Mesendoderm (in vitro differentiated cells): ENCODE data around the gene TMEM150B.
A peak's percentile ranks its signal among the peaks of the same experiment; 100 is the strongest.

Experiments
- DNase-seq: peaks from one replicate; pipeline ENCODE4 v3.0.0; 2013
- H2AK5ac ChIP-seq: 2 replicates; pipeline ENCODE4 v1.6.1; 2013; ENCODE audit warnings: low read length, inconsistent platforms
- H2BK120ac ChIP-seq: 2 replicates; pipeline ENCODE4 v1.6.1; 2013; ENCODE audit warnings: low read depth, mild to moderate bottlenecking, low read length, moderate library complexity, mixed read lengths
- H2BK15ac ChIP-seq: replicated peaks from 2 replicates; pipeline ENCODE4 v1.6.1; 2013; ENCODE audit warnings: low read depth, mild to moderate bottlenecking, moderate library complexity
- H2BK5ac ChIP-seq: 2 replicates; pipeline ENCODE4 v1.6.1; 2013; ENCODE audit warnings: low read length, inconsistent platforms
- H3K18ac ChIP-seq: 2 replicates; pipeline ENCODE4 v1.6.1; 2013; ENCODE audit warnings: mild to moderate bottlenecking, low read length, mixed read lengths
- H3K23ac ChIP-seq: one replicate; pipeline ENCODE4 v1.6.1; 2013; ENCODE audit warnings: low read length
- H3K27ac ChIP-seq: 2 replicates; pipeline ENCODE4 v1.5.1; 2013; ENCODE audit warnings: low read depth, mild to moderate bottlenecking, inconsistent platforms, low read length, moderate library complexity
- H3K27me3 ChIP-seq: 2 replicates; pipeline ENCODE4 v1.6.1; 2013; ENCODE audit warnings: low read length, control low read depth, mild to moderate bottlenecking, inconsistent platforms; ENCODE audit not compliant: insufficient read depth, poor library complexity
- H3K36me3 ChIP-seq: 2 replicates; pipeline ENCODE4 v1.6.1; 2013; ENCODE audit warnings: low read length, inconsistent platforms; ENCODE audit not compliant: control insufficient read depth, insufficient read depth
- H3K4ac ChIP-seq: one replicate; pipeline ENCODE4 v1.6.1; 2013; ENCODE audit warnings: low read depth, mild to moderate bottlenecking, low read length, moderate library complexity
- H3K4me1 ChIP-seq: 2 replicates; pipeline ENCODE4 v1.6.1; 2013; ENCODE audit warnings: low read depth, low read length, inconsistent platforms; ENCODE audit not compliant: control insufficient read depth
- H3K4me2 ChIP-seq: 2 replicates; pipeline ENCODE4 v1.6.1; 2013; ENCODE audit warnings: low read length
- H3K4me3 ChIP-seq: 2 replicates; pipeline ENCODE4 v1.5.1; 2013; ENCODE audit warnings: mild to moderate bottlenecking, low read length
- H3K56ac ChIP-seq: one replicate; pipeline ENCODE4 v1.6.1; 2013; ENCODE audit warnings: low read length
- H3K79me1 ChIP-seq: 2 replicates; pipeline ENCODE4 v1.6.1; 2013; ENCODE audit warnings: low read length, inconsistent platforms
- H3K79me2 ChIP-seq: 2 replicates; pipeline ENCODE4 v1.6.1; 2013; ENCODE audit warnings: mild to moderate bottlenecking, low read length; ENCODE audit not compliant: control insufficient read depth, insufficient read depth
- H3K9ac ChIP-seq: 2 replicates; pipeline ENCODE4 v1.6.1; 2013; ENCODE audit warnings: low read length, inconsistent platforms
- H4K5ac ChIP-seq: one replicate; pipeline ENCODE4 v1.6.1; 2013; ENCODE audit warnings: low read length
- H4K8ac ChIP-seq: one replicate; pipeline ENCODE4 v1.6.1; 2013; ENCODE audit warnings: low read depth, mild to moderate bottlenecking, control low read depth, low read length, moderate library complexity
- WGBS: extraction: QIAGEN DNeasy Blood & Tissue Kit; methylation state at CpG from one replicate; pipeline ENCODE4 v1.1.7; 2013; ENCODE audit warnings: low lambda C conversion rate, missing lambda C conversion rate; ENCODE audit not compliant: insufficient coverage; ENCODE audit errors: extremely low coverage; 5-methylcytosine and 5-hydroxymethylcytosine counted together

The TMEM150B gene

DNA sequence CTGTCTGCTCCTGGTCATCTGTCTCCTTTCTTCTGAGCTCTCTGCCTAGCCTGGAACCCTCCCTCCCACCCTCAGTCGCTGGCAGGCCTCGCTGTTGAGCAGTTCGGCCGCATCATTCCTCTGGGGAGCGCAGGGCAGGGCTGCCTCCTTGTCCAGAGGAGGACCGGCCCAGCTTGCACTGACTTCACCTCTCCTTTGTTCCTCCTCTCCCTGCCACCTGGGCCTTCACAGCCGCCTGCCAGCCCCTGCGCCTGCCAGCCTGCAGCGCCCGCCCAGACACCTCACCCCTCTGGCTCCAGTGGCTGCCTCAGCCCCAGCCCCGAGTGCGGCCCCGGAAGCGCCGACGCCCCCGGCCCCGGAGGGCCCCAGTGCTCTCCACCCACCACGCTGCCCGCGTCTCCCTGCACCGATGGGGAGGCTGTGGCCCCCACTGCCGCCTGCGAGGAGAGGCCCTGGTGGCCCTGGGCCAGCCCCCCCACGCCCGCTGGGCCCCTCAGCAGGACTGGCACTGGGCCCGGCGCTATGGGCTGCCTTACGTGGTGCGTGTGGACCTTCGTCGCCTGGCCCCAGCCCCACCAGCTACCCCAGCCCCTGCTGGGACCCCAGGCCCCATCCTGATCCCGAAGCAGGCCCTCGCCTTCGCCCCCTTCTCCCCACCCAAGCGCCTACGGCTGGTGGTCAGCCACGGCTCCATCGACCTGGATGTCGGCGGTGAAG lies 21.7 kb upstream of the TMEM150B start:
- no peak overlapping the region for H2BK120ac ChIP-seq
- no peak overlapping the region for H3K4ac ChIP-seq
- no peak overlapping the region for H3K4me3 ChIP-seq
- H3K4me2 ChIP-seq, result no peak overlapping the region
- no peak overlapping the region for H3K18ac ChIP-seq
- no peak for DNase-seq
- H3K36me3 ChIP-seq, result no peaks in the 10 kb centered on the region
- H3K27me3 ChIP-seq, result no peaks in the 10 kb centered on the region
- H3K56ac ChIP-seq, result no peak overlapping the region
- peaks cover 9% of the 10 kb centered on the region for H3K4me1 ChIP-seq
- no peak overlapping the region for H4K5ac ChIP-seq
- H2BK5ac ChIP-seq, result no peak overlapping the region
- H3K27ac ChIP-seq, result no peak overlapping the region
- no peaks in the 10 kb centered on the region for H3K79me1 ChIP-seq
- H2AK5ac ChIP-seq, result no peak overlapping the region
- H4K8ac ChIP-seq, result no peak overlapping the region
- WGBS, result no CpG with 5 or more reads among the region's 41 CpGs
- H3K79me2 ChIP-seq, result no peaks in the 10 kb centered on the region
- H2BK15ac ChIP-seq, result no peak overlapping the region
- no peak overlapping the region for H3K23ac ChIP-seq
- no peak overlapping the region for H3K9ac ChIP-seq

DNA sequence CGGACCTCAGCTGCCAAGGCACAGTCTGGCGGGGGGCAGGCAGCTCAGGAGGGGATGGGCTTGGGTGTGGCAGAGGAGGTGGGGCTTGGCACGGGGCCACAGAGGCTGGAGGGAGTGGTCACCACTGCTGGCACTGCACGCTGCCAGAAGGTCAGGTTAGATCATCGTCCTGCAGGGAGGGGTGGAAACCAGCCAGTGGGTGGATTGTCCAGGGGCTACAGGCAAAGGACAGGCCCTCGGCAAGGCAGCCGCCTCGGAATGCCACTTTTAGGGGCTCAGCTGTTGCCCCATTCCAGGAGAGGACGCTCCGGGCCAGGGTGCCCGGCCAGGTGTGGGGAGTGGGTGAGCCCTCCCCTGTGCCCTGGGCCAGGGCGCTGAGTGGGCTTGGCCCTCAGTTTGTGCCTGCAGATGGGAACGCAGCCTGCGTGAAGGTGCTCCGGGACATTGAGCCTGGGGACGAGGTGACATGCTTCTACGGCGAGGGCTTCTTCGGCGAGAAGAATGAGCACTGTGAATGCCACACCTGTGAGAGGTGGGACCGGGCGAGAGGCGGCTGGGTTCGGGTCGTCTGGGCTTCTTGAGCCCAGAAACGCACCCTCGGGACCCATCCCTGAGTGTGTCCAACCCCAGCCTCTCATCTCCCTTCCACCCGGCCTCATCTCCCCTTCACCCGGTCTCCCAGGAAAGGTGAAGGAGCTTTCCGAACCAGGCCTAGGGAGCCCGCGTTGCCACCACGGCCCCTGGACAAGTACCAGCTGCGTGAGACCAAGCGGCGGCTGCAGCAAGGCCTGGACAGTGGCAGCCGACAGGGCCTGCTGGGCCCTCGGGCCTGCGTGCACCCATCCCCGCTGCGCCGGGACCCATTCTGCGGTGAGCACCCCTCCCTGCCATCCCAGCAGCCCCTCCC lies 20.9 kb upstream of the TMEM150B start:
- Histone ChIP-seq H3K79me2 (no peaks in the 10 kb centered on the region), H3K27ac (no peak overlapping the region), H2BK5ac (no peak overlapping the region), H3K4me1 (peaks cover 9% of the 10 kb centered on the region), H3K4ac (no peak overlapping the region), H3K23ac (no peak overlapping the region), H3K9ac (no peak overlapping the region), H2BK15ac (no peak overlapping the region), H3K18ac (no peak overlapping the region), H3K56ac (no peak overlapping the region), H2AK5ac (no peak overlapping the region), H3K4me3 (no peak overlapping the region), H3K36me3 (no peaks in the 10 kb centered on the region), H4K5ac (no peak overlapping the region), H3K79me1 (no peaks in the 10 kb centered on the region), H4K8ac (no peak overlapping the region), H3K27me3 (no peaks in the 10 kb centered on the region), H3K4me2 (no peak overlapping the region), H2BK120ac (no peak overlapping the region)
- WGBS, result no CpG with 5 or more reads among the region's 43 CpGs
- no peak for DNase-seq

GRCh38 chr19:55345101-55345817 lies 20.1 kb upstream of the TMEM150B start:
- Histone ChIP-seq H3K27me3 (no peaks in the 10 kb centered on the region), H2AK5ac (no peak overlapping the region), H3K23ac (no peak overlapping the region), H3K4ac (no peak overlapping the region), H3K56ac (no peak overlapping the region), H2BK5ac (no peak overlapping the region), H3K36me3 (no peaks in the 10 kb centered on the region), H2BK120ac (no peak overlapping the region), H3K9ac (no peak overlapping the region), H4K8ac (no peak overlapping the region), H3K4me3 (no peak overlapping the region), H4K5ac (no peak overlapping the region), H2BK15ac (no peak overlapping the region), H3K4me2 (no peak overlapping the region), H3K79me1 (peaks cover under 1% of the 10 kb centered on the region), H3K79me2 (no peaks in the 10 kb centered on the region), H3K4me1 (peaks cover 9% of the 10 kb centered on the region), H3K27ac (no peak overlapping the region), H3K18ac (no peak overlapping the region)
- DNase-seq, result no peak
- WGBS, result no CpG with 5 or more reads among the region's 22 CpGs

GRCh38 chr19:55344444-55344843 lies 19.3 kb upstream of the TMEM150B start:
- H2AK5ac ChIP-seq, result no peak overlapping the region
- peaks cover 2% of the 10 kb centered on the region for H3K79me1 ChIP-seq
- no peak for DNase-seq
- H3K9ac ChIP-seq, result no peak overlapping the region
- no peak overlapping the region for H3K4me2 ChIP-seq
- H3K4me3 ChIP-seq, result no peak overlapping the region
- no peak overlapping the region for H3K56ac ChIP-seq
- H3K18ac ChIP-seq, result no peak overlapping the region
- no peak overlapping the region for H2BK15ac ChIP-seq
- H3K4ac ChIP-seq, result no peak overlapping the region
- H2BK120ac ChIP-seq, result no peak overlapping the region
- H4K5ac ChIP-seq, result no peak overlapping the region
- no peaks in the 10 kb centered on the region for H3K79me2 ChIP-seq
- no peak overlapping the region for H4K8ac ChIP-seq
- no peak overlapping the region for H3K27ac ChIP-seq
- peaks cover 9% of the 10 kb centered on the region for H3K4me1 ChIP-seq
- no peaks in the 10 kb centered on the region for H3K27me3 ChIP-seq
- no peak overlapping the region for H3K23ac ChIP-seq
- WGBS, result no CpG with 5 or more reads among the region's 9 CpGs
- no peaks in the 10 kb centered on the region for H3K36me3 ChIP-seq
- H2BK5ac ChIP-seq, result no peak overlapping the region

DNA sequence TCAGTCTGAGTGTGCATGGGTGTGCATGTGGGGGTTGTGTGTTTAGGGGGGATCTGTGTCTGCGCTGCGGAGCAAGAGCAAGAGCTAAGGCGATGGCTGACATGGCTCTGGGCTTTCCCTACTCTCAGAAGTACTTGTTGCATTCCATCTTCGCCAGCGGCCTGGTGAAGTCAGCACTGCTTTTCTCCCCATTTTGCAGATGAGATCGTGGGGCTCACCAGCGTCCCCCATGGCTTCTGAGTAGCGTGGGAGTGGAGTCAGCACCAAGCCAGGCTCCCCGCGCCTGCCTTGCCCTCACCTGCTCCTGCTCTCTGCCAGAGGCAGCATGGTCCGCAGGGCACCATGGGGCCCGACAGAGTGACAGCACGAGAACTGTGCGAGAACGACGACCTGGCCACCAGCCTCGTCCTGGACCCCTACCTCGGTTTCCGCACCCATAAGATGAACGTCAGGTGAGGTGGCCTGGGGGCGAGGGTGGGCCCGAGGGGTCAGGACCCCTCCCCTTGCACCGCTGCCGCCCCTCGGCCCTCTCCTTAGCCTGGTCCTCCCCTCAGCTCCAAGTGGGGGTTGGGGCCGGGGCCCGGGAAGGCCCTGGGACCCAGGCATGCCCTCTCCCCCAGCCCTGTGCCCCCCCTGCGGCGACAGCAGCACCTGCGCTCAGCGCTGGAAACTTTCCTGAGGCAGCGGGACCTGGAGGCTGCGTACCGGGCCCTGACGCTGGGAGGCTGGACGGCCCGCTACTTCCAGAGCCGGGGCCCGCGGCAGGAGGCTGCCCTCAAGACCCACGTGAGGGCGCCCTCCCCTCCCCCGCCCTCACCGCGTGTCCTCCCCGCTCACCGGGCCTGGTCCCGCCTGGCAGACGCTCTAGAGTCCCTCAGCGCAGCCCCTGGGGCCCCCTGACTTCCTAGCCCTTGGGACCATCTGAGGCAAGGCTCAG lies 16.7 kb upstream of the TMEM150B start:
- Histone ChIP-seq H3K4me2 (no peak overlapping the region), H3K79me2 (no peaks in the 10 kb centered on the region), H3K27ac (no peak overlapping the region), H3K56ac (peak overlapping the region; percentile 56), H3K4ac (no peak overlapping the region), H2AK5ac (no peak overlapping the region), H3K79me1 (peaks cover 2% of the 10 kb centered on the region), H2BK120ac (no peak overlapping the region), H3K4me3 (no peak overlapping the region), H4K5ac (no peak overlapping the region), H3K4me1 (no peaks in the 10 kb centered on the region), H2BK15ac (no peak overlapping the region), H3K9ac (peak overlapping the region; percentile 2), H2BK5ac (no peak overlapping the region), H4K8ac (no peak overlapping the region), H3K23ac (no peak overlapping the region), H3K18ac (no peak overlapping the region), H3K36me3 (no peaks in the 10 kb centered on the region), H3K27me3 (no peaks in the 10 kb centered on the region)
- DNase-seq, result no peak
- WGBS, result no CpG with 5 or more reads among the region's 50 CpGs
